NCI-H128 (cell line): Measurements from ENCODE around the gene ANKRD55.
"Not testable (repeated sequence)": the region's sequence is repeated elsewhere in the genome, so short reads cannot be mapped to it uniquely, and the experiment has no call there.

Experiments used
- DNase-seq: peaks from one replicate; lab custom pipeline; 2025; ENCODE audit not compliant: unreplicated experiment; lab: John Stamatoyannopoulos, UW

Gene ANKRD55

GRCh38 chr5:56233230-56233629, at the start of gene ANKRD55:
TSS of gene ANKRD55 (minus strand) at chr5:56233330. CDS start at chr5:56232913, 417 bp downstream.
- DNase-seq, result no peak

- DNase-seq, result no peak
These were observed 49.1 kb upstream of the ANKRD55 start for GRCh38 chr5:56282216-56282615.

GRCh38 chr5:56281489-56282165, 48.5 kb upstream of the ANKRD55 start:
- DNase-seq, result no peak

- no peak for DNase-seq
These were observed 46.8 kb upstream of the ANKRD55 start for GRCh38 chr5:56279979-56280378.

GRCh38 chr5:56279291-56279690, 46.2 kb upstream of the ANKRD55 start:
- no peak for DNase-seq

- no peak for DNase-seq
These were observed 45.2 kb upstream of the ANKRD55 start for GRCh38 chr5:56278335-56278753.

- DNase-seq, result no peak
These were observed 44.4 kb upstream of the ANKRD55 start for GRCh38 chr5:56277573-56277972.

- DNase-seq, result no peak
These were observed 40.3 kb upstream of the ANKRD55 start for GRCh38 chr5:56273376-56273955.

GRCh38 chr5:56272765-56273164, 39.6 kb upstream of the ANKRD55 start:
- DNase-seq, result no peak

GRCh38 chr5:56270568-56271392, 37.6 kb upstream of the ANKRD55 start:
- DNase-seq, result peak; percentile 7

- no peak for DNase-seq
These were observed 36.9 kb upstream of the ANKRD55 start for GRCh38 chr5:56270058-56270457.

GRCh38 chr5:56269216-56269927, 36.2 kb upstream of the ANKRD55 start:
- no peak for DNase-seq

- not testable (repeated sequence) for DNase-seq
These were observed 35.6 kb upstream of the ANKRD55 start for GRCh38 chr5:56268707-56269106.

GRCh38 chr5:56267856-56268255, 34.7 kb upstream of the ANKRD55 start:
- no peak for DNase-seq

- DNase-seq, result no peak
These were observed 31.4 kb upstream of the ANKRD55 start for GRCh38 chr5:56264417-56265025.

- DNase-seq, result no peak
These were observed 29.1 kb upstream of the ANKRD55 start for GRCh38 chr5:56262279-56262678.

GRCh38 chr5:56259002-56259511, 25.9 kb upstream of the ANKRD55 start:
- no peak for DNase-seq

GRCh38 chr5:56257763-56258529, 24.8 kb upstream of the ANKRD55 start:
- not testable (repeated sequence) for DNase-seq

GRCh38 chr5:56257010-56257409, 23.9 kb upstream of the ANKRD55 start:
- DNase-seq, result no peak

- DNase-seq, result no peak
These were observed 22.4 kb upstream of the ANKRD55 start for GRCh38 chr5:56255502-56255901.
